GM12878 (cell line): ENCODE measurements around the gene GCA.

Experiments
- CHD2 ChIP-seq: IDR thresholded peaks from 2 replicates; pipeline ENCODE4 v1.6.1; 2011; ENCODE audit warnings: low read depth, low read length, improper control_type of control experiment, borderline replicate concordance
- CTCF ChIP-seq, 3 experiments: IDR thresholded peaks in 2 of 3; conservative IDR thresholded peaks in 1 of 3; 2 replicates each; pipeline ENCODE4 v1.5.1; 2011; ENCODE audit warnings: low read depth in 3 of 3, low read length in 3 of 3, mild to moderate bottlenecking in 3 of 3, control low read depth in 2 of 3, moderate library complexity in 2 of 3, inconsistent platforms in 1 of 3, mixed read lengths in 1 of 3; ENCODE audit not compliant: control insufficient read depth in 2 of 3, insufficient read depth in 1 of 3; ENCODE audit errors: extremely low read depth in 1 of 3
- ETV6 ChIP-seq, 2 experiments: fragments of 450-650 bp in 1 of 2; IDR thresholded peaks in 1 of 2; conservative IDR thresholded peaks in 1 of 2; 2 replicates each; pipeline ENCODE4 v1.6.1; 2014; ENCODE audit warnings: antibody characterized with exemption in 1 of 2, borderline replicate concordance in 1 of 2, low read depth in 1 of 2, mild to moderate bottlenecking in 1 of 2, moderate library complexity in 1 of 2
- EZH2 ChIP-seq: IDR thresholded peaks from 2 replicates; pipeline ENCODE4 v1.6.1; 2012; ENCODE audit warnings: low read depth, mild to moderate bottlenecking, control low read depth, inconsistent platforms, low read length, borderline replicate concordance; ENCODE audit not compliant: control insufficient read depth
- IRF3 ChIP-seq: fragments of 450-650 bp; IDR thresholded peaks from 2 replicates; pipeline ENCODE4 v1.6.1; 2014; ENCODE audit warnings: mild to moderate bottlenecking
- SREBF2 ChIP-seq: IDR thresholded peaks from 2 replicates; pipeline ENCODE4 v1.6.1; 2012; ENCODE audit warnings: mild to moderate bottlenecking, low read length
- SUZ12 ChIP-seq: fragments of 200-600 bp; sonication (generic); IDR thresholded peaks from one replicate; pipeline ENCODE4 v1.6.1; 2018; ENCODE audit warnings: antibody characterized with exemption, mild to moderate bottlenecking; ENCODE audit not compliant: unreplicated experiment
- TAF1 ChIP-seq: IDR thresholded peaks from 2 replicates; pipeline ENCODE4 v1.6.1; 2011; ENCODE audit warnings: mild to moderate bottlenecking, low read depth, low read length, borderline replicate concordance
- TARDBP ChIP-seq: IDR thresholded peaks from 2 replicates; pipeline ENCODE4 v1.6.1; 2016; ENCODE audit warnings: borderline replicate concordance
- TF ChIP-seq, protein P1 (sequence below): IDR thresholded peaks from 2 replicates; pipeline ENCODE4 v1.6.1; 2012; ENCODE audit warnings: low read depth, low read length, improper control_type of control experiment

GRCh38 chr2:162330881-162331280 lies 13.1 kb upstream of the GCA start:
- TF ChIP-seq, protein P1, sequence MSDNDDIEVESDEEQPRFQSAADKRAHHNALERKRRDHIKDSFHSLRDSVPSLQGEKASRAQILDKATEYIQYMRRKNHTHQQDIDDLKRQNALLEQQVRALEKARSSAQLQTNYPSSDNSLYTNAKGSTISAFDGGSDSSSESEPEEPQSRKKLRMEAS = no peak
- no peak for TF ChIP-seq CHD2
- no peak for TF ChIP-seq ETV6 (conservative IDR thresholded peaks at IDR 0.05 in 1 of 2, IDR thresholded peaks at IDR 0.05 in 1 of 2; ENCODE audit: borderline replicate concordance in 1 of 2, low read depth in 1 of 2)
- TF ChIP-seq TAF1 = no peak
- TF ChIP-seq SREBF2 = no peak
- TF ChIP-seq CTCF (IDR thresholded peaks at IDR 0.05 in 2 of 3, conservative IDR thresholded peaks at IDR 0.05 in 1 of 3; ENCODE audit: control insufficient read depth in 2 of 3, extremely low read depth in 1 of 3, insufficient read depth in 1 of 3, low read depth in 3 of 3, low read length in 3 of 3) = no peak
- no peak for TF ChIP-seq EZH2
- TF ChIP-seq SUZ12 = no peak
- TF ChIP-seq TARDBP = no peak
- no peak for TF ChIP-seq IRF3
